ENCODE results near the gene AGGF1. TPM values are rescaled to one million over a fixed set of nuclear protein-coding genes. Genes with fewer than 3 reads are reported as not detected.

AGGF1 gene
- total RNA-seq, 1 donor from 2014 or later: 16.2 TPM

DNA sequence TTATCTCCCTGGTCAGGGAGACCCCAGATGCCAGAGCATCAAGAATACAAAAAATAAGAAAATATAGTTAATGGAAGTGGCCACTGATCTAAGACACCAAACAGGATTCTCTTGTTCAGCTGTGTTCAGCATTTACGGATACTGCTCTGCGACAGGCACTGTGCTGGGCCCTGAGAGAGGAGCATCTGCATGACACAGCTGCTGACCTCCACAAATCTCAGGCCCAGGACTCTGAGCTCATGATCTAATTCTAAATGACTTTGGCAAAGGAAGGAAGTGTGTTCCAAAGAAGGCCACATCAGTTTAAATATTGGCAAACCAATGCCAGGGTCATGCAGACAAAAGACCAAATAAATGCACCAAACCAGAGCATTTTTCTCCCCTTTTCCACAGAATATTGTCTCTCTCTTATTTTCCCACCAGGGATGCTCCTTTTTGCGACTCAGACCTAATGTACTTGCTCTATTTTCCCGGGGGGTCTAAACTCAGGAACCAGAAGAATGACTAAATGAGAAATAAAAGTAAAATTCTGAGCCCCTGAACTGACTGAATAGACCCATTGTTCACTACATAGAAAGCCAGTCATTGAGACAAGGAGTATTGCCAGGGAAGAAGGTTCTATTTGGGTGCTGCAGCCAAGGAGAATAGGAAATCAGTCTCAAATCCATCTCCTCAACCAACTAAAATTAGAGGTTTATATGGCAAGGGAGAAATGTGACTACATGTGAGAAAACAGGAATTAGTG lies 1.4 kb upstream of the AGGF1 start:
- Histone ChIP-seq H3K9me3 (replicated peaks) (no peaks in the 10 kb centered on the region), H3K27me3 (ENCODE audit: low read depth) (no peaks in the 10 kb centered on the region), H3K27ac (replicated peaks) (no peak overlapping the region), H3K36me3 (no peaks in the 10 kb centered on the region), H3K4me3 (no peak overlapping the region), H3K4me1 (peaks cover 27% of the 10 kb centered on the region)
- DNase-seq: no peak
- intact Hi-C loops (cut with micrococcal nuclease): no loop called here
- TF ChIP-seq, protein P1, sequence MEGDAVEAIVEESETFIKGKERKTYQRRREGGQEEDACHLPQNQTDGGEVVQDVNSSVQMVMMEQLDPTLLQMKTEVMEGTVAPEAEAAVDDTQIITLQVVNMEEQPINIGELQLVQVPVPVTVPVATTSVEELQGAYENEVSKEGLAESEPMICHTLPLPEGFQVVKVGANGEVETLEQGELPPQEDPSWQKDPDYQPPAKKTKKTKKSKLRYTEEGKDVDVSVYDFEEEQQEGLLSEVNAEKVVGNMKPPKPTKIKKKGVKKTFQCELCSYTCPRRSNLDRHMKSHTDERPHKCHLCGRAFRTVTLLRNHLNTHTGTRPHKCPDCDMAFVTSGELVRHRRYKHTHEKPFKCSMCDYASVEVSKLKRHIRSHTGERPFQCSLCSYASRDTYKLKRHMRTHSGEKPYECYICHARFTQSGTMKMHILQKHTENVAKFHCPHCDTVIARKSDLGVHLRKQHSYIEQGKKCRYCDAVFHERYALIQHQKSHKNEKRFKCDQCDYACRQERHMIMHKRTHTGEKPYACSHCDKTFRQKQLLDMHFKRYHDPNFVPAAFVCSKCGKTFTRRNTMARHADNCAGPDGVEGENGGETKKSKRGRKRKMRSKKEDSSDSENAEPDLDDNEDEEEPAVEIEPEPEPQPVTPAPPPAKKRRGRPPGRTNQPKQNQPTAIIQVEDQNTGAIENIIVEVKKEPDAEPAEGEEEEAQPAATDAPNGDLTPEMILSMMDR (IDR thresholded peaks at IDR 0.05; ENCODE audit: borderline replicate concordance): no peak

DNA sequence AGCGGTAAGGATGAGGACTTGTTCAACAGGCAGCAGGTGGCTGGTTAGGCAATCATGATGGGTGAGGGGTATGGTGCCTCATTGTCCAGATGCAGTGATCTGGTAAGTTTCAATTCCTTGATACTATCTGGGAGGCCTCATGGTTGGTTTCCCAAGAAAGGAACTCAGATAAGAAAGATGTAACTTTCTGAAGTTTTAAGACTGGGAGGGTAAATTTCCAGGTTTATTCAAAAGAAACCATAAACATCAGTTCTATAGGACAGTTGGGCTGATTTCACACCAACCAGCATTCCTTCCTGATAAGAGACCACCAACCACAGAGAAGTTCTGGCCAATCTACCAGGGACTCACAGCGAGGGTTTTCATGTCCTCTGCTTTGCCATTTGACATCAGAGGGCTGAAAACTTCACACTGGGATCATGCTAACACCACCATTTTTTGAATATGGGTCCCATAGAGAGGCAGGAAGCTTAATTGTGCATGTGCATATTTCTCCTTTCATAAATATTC lies 773 bp upstream of the AGGF1 start:
- peaks cover 3% of the 10 kb centered on the region for H3K36me3 ChIP-seq
- H3K9me3 ChIP-seq (replicated peaks): no peaks in the 10 kb centered on the region
- intact Hi-C loops (cut with micrococcal nuclease): no loop called here
- peak overlapping the region; percentile 96 for H3K27ac ChIP-seq (replicated peaks)
- H3K4me1 ChIP-seq: peaks cover 27% of the 10 kb centered on the region
- no peak for DNase-seq
- no peaks in the 10 kb centered on the region for H3K27me3 ChIP-seq (ENCODE audit: low read depth)
- H3K4me3 ChIP-seq: peak overlapping the region; percentile 91
- TF ChIP-seq, protein P1 (IDR thresholded peaks at IDR 0.05; ENCODE audit: borderline replicate concordance): no peak

DNA sequence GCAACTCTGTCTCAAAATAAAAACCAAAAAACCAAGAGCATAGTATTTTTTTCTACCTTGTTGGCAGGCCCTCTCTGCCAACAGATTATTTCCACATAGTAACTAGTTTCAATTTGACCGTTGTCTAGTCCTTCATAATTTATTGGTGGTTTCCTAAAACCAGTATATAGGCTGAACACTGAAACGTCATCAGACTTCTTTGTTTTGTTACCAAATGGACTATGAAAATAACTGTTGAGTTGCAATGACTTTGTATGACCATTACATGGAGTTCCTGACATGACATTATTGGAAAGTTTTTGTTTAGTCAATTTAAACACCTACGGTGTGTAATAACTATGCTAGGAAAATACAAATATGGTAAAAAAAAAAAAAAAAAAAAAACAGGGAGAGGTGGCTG lies 1.7 kb downstream of the AGGF1 start:
- no peaks in the 10 kb centered on the region for H3K9me3 ChIP-seq (replicated peaks)
- intact Hi-C loops (cut with micrococcal nuclease): no loop called here
- TF ChIP-seq, protein P1 (IDR thresholded peaks at IDR 0.05; ENCODE audit: borderline replicate concordance): no peak
- no peaks in the 10 kb centered on the region for H3K27me3 ChIP-seq (ENCODE audit: low read depth)
- peaks cover 27% of the 10 kb centered on the region for H3K4me1 ChIP-seq
- peak overlapping the region; percentile 91 for H3K4me3 ChIP-seq
- no peak for DNase-seq
- H3K27ac ChIP-seq (replicated peaks): no peak overlapping the region
- H3K36me3 ChIP-seq: peaks cover 26% of the 10 kb centered on the region

DNA sequence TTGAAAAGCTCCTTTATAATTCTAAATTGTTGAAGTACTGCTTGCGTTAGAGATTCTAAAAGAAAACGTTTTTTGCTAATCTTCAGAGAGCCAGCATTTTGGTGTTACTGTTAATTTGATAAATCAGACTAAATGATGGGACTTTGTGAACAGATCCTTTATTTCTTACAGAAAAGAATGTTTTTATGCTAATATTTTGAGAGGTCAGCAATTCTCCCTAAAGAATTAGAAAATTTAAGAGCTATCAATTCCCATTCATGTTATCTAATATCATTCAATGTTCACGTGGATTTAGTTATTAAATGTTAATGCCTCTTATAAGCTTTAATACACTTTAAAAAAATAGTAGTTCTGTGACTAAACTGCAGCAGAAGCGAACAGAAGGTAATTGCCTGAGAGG lies 2.4 kb downstream of the AGGF1 start:
- Histone ChIP-seq H3K27me3 (ENCODE audit: low read depth) (no peaks in the 10 kb centered on the region), H3K4me1 (peaks cover 27% of the 10 kb centered on the region), H3K9me3 (replicated peaks) (no peaks in the 10 kb centered on the region), H3K27ac (replicated peaks) (no peak overlapping the region), H3K4me3 (no peak overlapping the region), H3K36me3 (peaks cover 33% of the 10 kb centered on the region)
- no peak for DNase-seq
- intact Hi-C loops (cut with micrococcal nuclease): no loop called here
- TF ChIP-seq, protein P1 (IDR thresholded peaks at IDR 0.05; ENCODE audit: borderline replicate concordance): no peak

DNA sequence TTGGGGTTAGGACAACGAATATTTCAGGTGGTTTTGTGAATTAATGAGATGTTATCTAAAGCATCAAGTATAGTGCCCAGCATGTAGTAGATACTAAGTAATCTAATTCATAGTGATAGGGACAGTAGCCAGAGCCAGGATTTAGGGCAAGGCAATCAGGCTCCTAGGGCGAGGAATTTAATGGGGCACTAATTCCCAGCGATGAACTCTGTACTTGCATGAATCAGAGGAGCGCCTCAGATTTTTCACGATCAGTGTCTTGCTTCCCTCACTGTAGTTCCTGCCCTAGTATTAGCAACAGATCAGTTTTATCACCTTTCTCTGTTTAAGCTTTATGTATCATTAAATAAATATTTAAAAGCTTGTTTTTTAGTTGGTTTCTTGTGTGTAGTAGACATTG lies 3.1 kb downstream of the AGGF1 start:
- Histone ChIP-seq H3K4me3 (no peak overlapping the region), H3K36me3 (peaks cover 40% of the 10 kb centered on the region), H3K27ac (replicated peaks) (no peak overlapping the region), H3K9me3 (replicated peaks) (no peaks in the 10 kb centered on the region), H3K27me3 (ENCODE audit: low read depth) (no peaks in the 10 kb centered on the region), H3K4me1 (peaks cover 27% of the 10 kb centered on the region)
- DNase-seq: no peak
- TF ChIP-seq, protein P1 (IDR thresholded peaks at IDR 0.05; ENCODE audit: borderline replicate concordance): no peak
- intact Hi-C loops (cut with micrococcal nuclease): no loop called here
